SK-N-MC (cell line): ENCODE measurements around the gene DARS1.

Experiments used
- EZH2 ChIP-seq: fragments of 200-600 bp; sonication (generic); IDR thresholded peaks from one replicate; pipeline ENCODE4 v1.6.1; 2017; ENCODE audit warnings: antibody characterized with exemption
- FOXP2 ChIP-seq: optimal IDR thresholded peaks from 2 replicates; pipeline ENCODE3; 2011; ENCODE audit warnings: mild to moderate bottlenecking, moderate library complexity; ENCODE audit not compliant: insufficient read depth; ENCODE audit errors: extremely low read length, control extremely low read depth
- POLR2AphosphoS5 ChIP-seq: IDR thresholded peaks from 2 replicates; pipeline ENCODE4 v1.6.1; 2012; ENCODE audit warnings: mild to moderate bottlenecking, low read depth, low read length, borderline replicate concordance

GRCh38 chr2:135993421-135993820 is 8.0 kb upstream of the DARS1 start:
- TF ChIP-seq POLR2AphosphoS5: no peak
- TF ChIP-seq EZH2: no peak
- TF ChIP-seq FOXP2: no peak
